OCI-LY1 (cell line): ENCODE measurements around the gene G2E3.

Experiments
- EZH2 ChIP-seq: fragments of 200-600 bp; sonication (generic), shearing (Covaris generic); IDR thresholded peaks from 2 replicates; pipeline ENCODE4 v1.8.0; 2017; ENCODE audit warnings: borderline replicate concordance, mixed run types, mild to moderate bottlenecking, antibody characterized with exemption, low read length, moderate library complexity, mixed read lengths
- TF ChIP-seq, protein P1 (sequence below): fragments of 200-600 bp; sonication (generic), shearing (Covaris generic); IDR thresholded peaks from 2 replicates; pipeline ENCODE4 v1.5.1; 2017; ENCODE audit warnings: mild to moderate bottlenecking, antibody characterized with exemption, low read length, moderate library complexity, mixed read lengths

DNA sequence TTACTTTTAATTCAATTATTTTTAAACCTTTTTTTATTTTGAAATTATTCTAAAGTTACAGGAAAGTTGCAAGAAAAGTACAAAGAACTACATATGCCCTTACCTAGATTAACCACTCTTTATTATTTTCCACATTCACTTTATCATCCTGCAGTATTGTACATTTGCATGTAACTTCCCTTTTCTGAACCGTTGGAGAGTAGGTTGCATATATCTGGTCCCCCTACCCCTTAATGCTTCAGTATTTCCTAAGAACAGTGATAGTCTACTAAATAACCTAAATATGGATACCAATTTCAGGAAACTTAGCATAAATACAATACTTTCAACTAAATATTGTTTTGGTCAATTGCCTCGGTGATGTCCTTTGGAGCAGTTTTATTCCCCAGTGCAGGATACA, 15.0 kb downstream of the G2E3 start:
- TF ChIP-seq, protein P1, sequence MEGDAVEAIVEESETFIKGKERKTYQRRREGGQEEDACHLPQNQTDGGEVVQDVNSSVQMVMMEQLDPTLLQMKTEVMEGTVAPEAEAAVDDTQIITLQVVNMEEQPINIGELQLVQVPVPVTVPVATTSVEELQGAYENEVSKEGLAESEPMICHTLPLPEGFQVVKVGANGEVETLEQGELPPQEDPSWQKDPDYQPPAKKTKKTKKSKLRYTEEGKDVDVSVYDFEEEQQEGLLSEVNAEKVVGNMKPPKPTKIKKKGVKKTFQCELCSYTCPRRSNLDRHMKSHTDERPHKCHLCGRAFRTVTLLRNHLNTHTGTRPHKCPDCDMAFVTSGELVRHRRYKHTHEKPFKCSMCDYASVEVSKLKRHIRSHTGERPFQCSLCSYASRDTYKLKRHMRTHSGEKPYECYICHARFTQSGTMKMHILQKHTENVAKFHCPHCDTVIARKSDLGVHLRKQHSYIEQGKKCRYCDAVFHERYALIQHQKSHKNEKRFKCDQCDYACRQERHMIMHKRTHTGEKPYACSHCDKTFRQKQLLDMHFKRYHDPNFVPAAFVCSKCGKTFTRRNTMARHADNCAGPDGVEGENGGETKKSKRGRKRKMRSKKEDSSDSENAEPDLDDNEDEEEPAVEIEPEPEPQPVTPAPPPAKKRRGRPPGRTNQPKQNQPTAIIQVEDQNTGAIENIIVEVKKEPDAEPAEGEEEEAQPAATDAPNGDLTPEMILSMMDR: no peak
- TF ChIP-seq EZH2: no peak
